Left lung (tissue), 10 donors: Measurements from ENCODE around the gene VGLL2. TPM values are rescaled to one million over a fixed set of nuclear protein-coding genes. Genes with fewer than 3 reads are reported as not detected.

Experiments
- ATAC-seq: fragments of 200-7000 bp; cut with Tn5 transposase; one replicate; pipeline ENCODE4 v1.9.1; 2020; ENCODE audit warnings: moderate library complexity
- DNase-seq, 4 donors: peaks; one replicate each; pipeline ENCODE4 v3.0.0-alpha.2; 2013 to 2020
- H3K27ac ChIP-seq, 2 donors: fragments of 200-600 bp; sonication (generic) in 1 of 2; one replicate each; pipeline versions ENCODE4 v1.5.0 to v1.8.0; 2020 to 2021
- H3K27me3 ChIP-seq, 2 donors: fragments of 200-600 bp; sonication (generic) in 1 of 2; one replicate each; pipeline versions ENCODE4 v1.5.0 to v1.8.0; 2020 to 2021
- H3K36me3 ChIP-seq, 2 donors: fragments of 200-600 bp; sonication (generic) in 1 of 2; one replicate each; pipeline versions ENCODE4 v1.5.0 to v1.8.0; 2020 to 2021
- H3K4me1 ChIP-seq, 2 donors: fragments of 200-600 bp; one replicate each; pipeline ENCODE4 v1.8.0; 2021
- H3K4me3 ChIP-seq, 2 donors: fragments of 200-600 bp; sonication (generic) in 1 of 2; one replicate each; pipeline versions ENCODE4 v1.5.0 to v1.8.0; 2020 to 2021; ENCODE audit warnings: mild to moderate bottlenecking in 1 of 2
- H3K9me3 ChIP-seq, 2 donors: fragments of 200-600 bp; sonication (generic) in 1 of 2; one replicate each; pipeline versions ENCODE4 v1.5.0 to v1.8.0; 2020 to 2021
- intact Hi-C, 2 donors: fragments of 100-400 bp; cut with DNase I; formaldehyde crosslinking; loops; one replicate each; pipeline versions ENCODE4 v1.11.2 to v1.14.2; 2022
- polyA plus RNA-seq, 6 donors: library from polyadenylated mRNA; unstranded; fragments of 120-200 nt; gene quantifications; one replicate each; pipeline ENCODE4 v1.2.1, GENCODE V29; 2013; ENCODE audit not compliant: insufficient read length in 6 of 6
- total RNA-seq, 2 donors: library from RNA; stranded (reverse); fragmentation: NEBNext Ultra II Directional; extraction: Animal tissue kit (Norgen Biotek cat#: 25700); gene quantifications; one replicate each; pipeline ENCODE4 v1.2.1, GENCODE V29; 2021
- TF ChIP-seq, protein P1 (sequence below), 2 donors: fragments of 200-600 bp; sonication (generic) in 1 of 2; IDR thresholded peaks; one replicate each; pipeline versions ENCODE4 v1.5.0 to v1.8.0; 2021; ENCODE audit warnings: antibody characterized with exemption in 2 of 2
- donor health status: DM: no; HTN: yes; CAD: no.
- donor health status: DM: no; HTN: no; CAD: no.

VGLL2 gene
- total and polyA plus RNA-seq, 8 donors: not detected

DNA sequence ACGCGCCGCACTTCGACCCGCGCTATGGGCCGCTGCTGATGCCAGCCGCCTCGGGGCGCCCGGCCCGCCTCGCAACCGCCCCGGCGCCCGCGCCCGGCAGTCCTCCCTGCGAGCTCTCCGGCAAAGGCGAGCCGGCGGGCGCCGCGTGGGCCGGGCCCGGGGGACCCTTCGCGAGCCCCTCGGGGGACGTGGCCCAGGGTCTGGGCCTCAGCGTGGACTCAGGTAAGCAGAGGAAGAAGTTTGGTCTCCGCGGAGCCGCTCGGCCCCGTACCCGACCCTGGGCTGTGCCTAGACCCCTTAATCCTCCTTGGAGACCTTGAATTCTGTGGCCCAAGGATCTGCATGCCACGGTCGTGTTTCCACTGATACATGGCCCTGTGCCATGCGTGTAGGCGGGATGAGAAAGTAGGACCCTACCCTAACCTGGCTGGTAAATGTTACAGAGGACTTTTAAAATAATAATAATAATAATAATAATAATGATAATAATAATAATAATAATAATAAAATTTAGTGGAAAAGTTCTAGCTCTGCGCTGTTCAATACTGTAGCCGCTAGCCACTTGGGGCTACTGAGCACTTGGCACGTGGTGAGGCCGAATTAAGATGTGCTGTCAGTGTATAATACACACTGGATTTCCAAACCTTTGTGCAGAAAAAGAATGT is 5.6 kb downstream of the VGLL2 start:
- TF ChIP-seq, protein P1, sequence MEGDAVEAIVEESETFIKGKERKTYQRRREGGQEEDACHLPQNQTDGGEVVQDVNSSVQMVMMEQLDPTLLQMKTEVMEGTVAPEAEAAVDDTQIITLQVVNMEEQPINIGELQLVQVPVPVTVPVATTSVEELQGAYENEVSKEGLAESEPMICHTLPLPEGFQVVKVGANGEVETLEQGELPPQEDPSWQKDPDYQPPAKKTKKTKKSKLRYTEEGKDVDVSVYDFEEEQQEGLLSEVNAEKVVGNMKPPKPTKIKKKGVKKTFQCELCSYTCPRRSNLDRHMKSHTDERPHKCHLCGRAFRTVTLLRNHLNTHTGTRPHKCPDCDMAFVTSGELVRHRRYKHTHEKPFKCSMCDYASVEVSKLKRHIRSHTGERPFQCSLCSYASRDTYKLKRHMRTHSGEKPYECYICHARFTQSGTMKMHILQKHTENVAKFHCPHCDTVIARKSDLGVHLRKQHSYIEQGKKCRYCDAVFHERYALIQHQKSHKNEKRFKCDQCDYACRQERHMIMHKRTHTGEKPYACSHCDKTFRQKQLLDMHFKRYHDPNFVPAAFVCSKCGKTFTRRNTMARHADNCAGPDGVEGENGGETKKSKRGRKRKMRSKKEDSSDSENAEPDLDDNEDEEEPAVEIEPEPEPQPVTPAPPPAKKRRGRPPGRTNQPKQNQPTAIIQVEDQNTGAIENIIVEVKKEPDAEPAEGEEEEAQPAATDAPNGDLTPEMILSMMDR (IDR thresholded peaks at IDR 0.05): no peak
- Histone ChIP-seq H3K4me1 (peaks cover 4 to 8% of the 10 kb centered on the region in 2 donors), H3K27ac (no peak overlapping the region), H3K4me3 (no peak overlapping the region), H3K9me3 (no peaks in the 10 kb centered on the region), H3K27me3 (peaks cover 88 to 100% of the 10 kb centered on the region in 2 donors), H3K36me3 (no peaks in the 10 kb centered on the region)
- intact Hi-C loops: no loop called here
- DNase-seq: peak in 1 of 4 donors; percentile 65
- no peak for ATAC-seq

GRCh38 chr6:117272032-117272866 is 6.9 kb downstream of the VGLL2 start:
- intact Hi-C loops: no loop called here
- DNase-seq: no peak
- Histone ChIP-seq H3K4me3 (no peak overlapping the region), H3K4me1 (peaks cover 0 to 6% of the 10 kb centered on the region in 2 donors), H3K27me3 (peaks cover 80 to 97% of the 10 kb centered on the region in 2 donors), H3K36me3 (no peaks in the 10 kb centered on the region), H3K9me3 (no peaks in the 10 kb centered on the region), H3K27ac (no peak overlapping the region)
- no peak for ATAC-seq
- TF ChIP-seq, protein P1 (IDR thresholded peaks at IDR 0.05): no peak

DNA sequence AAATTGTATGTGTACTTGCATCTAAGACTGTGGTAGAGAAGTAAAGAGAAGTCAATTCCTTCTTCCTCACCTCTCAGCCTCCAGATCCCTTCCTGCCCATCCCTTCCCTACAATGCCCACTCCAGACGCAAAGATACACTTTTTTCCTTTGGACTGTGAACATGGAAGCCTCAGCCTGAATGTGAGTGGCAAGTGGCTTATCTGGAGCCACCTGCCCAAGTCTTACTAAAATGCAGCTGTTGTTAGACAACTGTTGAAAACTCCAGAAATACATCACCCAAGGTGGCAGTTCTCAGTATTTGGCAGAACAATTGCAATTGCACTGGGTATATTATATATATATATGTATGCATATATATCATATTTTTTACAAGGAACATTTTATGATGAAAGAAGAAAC is 7.5 kb downstream of the VGLL2 start:
- no peak overlapping the region for H3K27ac ChIP-seq
- ATAC-seq (no peak), DNase-seq (no peak)
- H3K36me3 ChIP-seq: no peaks in the 10 kb centered on the region
- H3K27me3 ChIP-seq: peaks cover 73 to 90% of the 10 kb centered on the region in 2 donors
- H3K4me1 ChIP-seq: peaks cover 0 to 6% of the 10 kb centered on the region in 2 donors
- intact Hi-C loops: no loop called here
- H3K4me3 ChIP-seq: no peak overlapping the region
- TF ChIP-seq, protein P1 (IDR thresholded peaks at IDR 0.05): no peak
- H3K9me3 ChIP-seq: no peaks in the 10 kb centered on the region

DNA sequence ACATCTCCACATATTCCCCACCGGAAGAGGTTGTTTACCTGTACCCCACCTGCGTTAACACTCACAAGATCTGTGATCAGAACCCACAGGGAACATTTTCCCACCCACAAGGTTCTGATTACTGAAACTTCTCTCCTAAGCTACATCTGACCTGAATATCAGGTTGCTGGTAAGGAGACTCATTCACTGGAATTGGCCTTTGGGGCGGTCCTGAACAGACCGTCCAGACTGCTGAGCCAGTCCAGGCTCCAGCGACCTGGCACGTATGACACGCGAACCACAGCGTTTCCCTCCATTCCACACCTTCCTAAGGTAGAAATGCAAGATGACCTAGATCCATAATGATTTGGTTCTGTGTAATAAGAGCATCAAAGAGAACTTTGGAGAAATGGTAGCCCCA is 9.8 kb downstream of the VGLL2 start:
- DNase-seq (no peak), ATAC-seq (no peak)
- H3K27ac ChIP-seq: no peak overlapping the region
- TF ChIP-seq, protein P1 (IDR thresholded peaks at IDR 0.05): no peak
- peaks cover 0 to 2% of the 10 kb centered on the region in 2 donors for H3K4me1 ChIP-seq
- H3K9me3 ChIP-seq: no peaks in the 10 kb centered on the region
- H3K27me3 ChIP-seq: peaks cover 50 to 67% of the 10 kb centered on the region in 2 donors
- intact Hi-C loops: no loop called here
- no peaks in the 10 kb centered on the region for H3K36me3 ChIP-seq
- no peak overlapping the region for H3K4me3 ChIP-seq

- TF ChIP-seq, protein P1 (IDR thresholded peaks at IDR 0.05): no peak
- Histone ChIP-seq H3K4me3 (no peak overlapping the region), H3K9me3 (no peaks in the 10 kb centered on the region), H3K27me3 (peaks cover 45 to 62% of the 10 kb centered on the region in 2 donors), H3K36me3 (no peaks in the 10 kb centered on the region), H3K27ac (no peak overlapping the region), H3K4me1 (no peaks in the 10 kb centered on the region)
- ATAC-seq (no peak), DNase-seq (no peak)
- intact Hi-C loops: no loop called here
Observed at GRCh38 chr6:117275711-117276110, 10.4 kb downstream of the VGLL2 start.
